C4-2B (cell line): ENCODE data around the gene RNF8.
"Not testable (repeated sequence)": the region's sequence is repeated elsewhere in the genome, so short reads cannot be mapped to it uniquely, and the experiment has no call there.

Source experiments
- ZFX ChIP-seq: fragments of 450-650 bp; IDR thresholded peaks from 2 replicates; pipeline ENCODE4 v1.6.1; 2017
- TF ChIP-seq, protein P1 (sequence below): fragments of 450-650 bp; conservative IDR thresholded peaks from 2 replicates; pipeline ENCODE4 v1.5.1; 2017; ENCODE audit warnings: mild to moderate bottlenecking

GRCh38 chr6:37330345-37330744 lies 23.4 kb upstream of the RNF8 start:
- TF ChIP-seq, protein P1, sequence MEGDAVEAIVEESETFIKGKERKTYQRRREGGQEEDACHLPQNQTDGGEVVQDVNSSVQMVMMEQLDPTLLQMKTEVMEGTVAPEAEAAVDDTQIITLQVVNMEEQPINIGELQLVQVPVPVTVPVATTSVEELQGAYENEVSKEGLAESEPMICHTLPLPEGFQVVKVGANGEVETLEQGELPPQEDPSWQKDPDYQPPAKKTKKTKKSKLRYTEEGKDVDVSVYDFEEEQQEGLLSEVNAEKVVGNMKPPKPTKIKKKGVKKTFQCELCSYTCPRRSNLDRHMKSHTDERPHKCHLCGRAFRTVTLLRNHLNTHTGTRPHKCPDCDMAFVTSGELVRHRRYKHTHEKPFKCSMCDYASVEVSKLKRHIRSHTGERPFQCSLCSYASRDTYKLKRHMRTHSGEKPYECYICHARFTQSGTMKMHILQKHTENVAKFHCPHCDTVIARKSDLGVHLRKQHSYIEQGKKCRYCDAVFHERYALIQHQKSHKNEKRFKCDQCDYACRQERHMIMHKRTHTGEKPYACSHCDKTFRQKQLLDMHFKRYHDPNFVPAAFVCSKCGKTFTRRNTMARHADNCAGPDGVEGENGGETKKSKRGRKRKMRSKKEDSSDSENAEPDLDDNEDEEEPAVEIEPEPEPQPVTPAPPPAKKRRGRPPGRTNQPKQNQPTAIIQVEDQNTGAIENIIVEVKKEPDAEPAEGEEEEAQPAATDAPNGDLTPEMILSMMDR = not testable (repeated sequence)
- TF ChIP-seq ZFX = not testable (repeated sequence)
